HEK293T (cell line): ENCODE data around the gene PLPP4.

ENCODE experiments used
- ARNT ChIP-seq: fragments of 450-650 bp; IDR thresholded peaks from 2 replicates; pipeline ENCODE4 v1.6.1; 2017; ENCODE audit warnings: mild to moderate bottlenecking
- BHLHE40 ChIP-seq: fragments of 450-650 bp; IDR thresholded peaks from 2 replicates; pipeline ENCODE4 v1.6.1; 2016; ENCODE audit warnings: mild to moderate bottlenecking, moderate library complexity, borderline replicate concordance
- ELF4 ChIP-seq: fragments of 450-650 bp; IDR thresholded peaks from 2 replicates; pipeline ENCODE4 v1.6.1; 2017; ENCODE audit warnings: antibody characterized with exemption

DNA sequence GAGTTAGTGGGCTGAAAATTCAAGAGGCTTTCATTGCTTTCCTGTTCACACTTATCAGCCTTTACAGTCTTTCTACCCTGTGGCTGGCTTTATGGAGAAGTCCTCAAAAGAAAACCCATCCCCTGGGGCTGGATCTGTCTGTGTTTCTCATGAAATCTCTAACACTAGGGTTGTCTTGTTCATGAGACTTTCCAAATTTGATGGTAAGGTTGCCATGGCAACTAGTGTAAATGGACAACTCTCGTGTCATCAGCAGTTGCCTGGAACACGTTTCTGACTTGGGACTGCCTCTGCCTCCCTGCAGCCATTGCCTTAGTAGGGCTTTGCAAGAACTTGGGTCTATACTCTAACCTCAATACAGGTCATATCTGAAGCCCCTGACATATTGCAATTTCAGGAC lies 35.8 kb upstream of the PLPP4 start:
- TF ChIP-seq BHLHE40 (no peak), ARNT (no peak), ELF4 (no peak)
